Right lobe of liver (tissue), 4 donors: ENCODE measurements around the gene CBR1.

Experiments used
- CTCF ChIP-seq, 4 donors: fragments of 200-600 bp in 3 of 4; fragments of 450-650 bp in 1 of 4; IDR thresholded peaks; one replicate each; pipeline versions ENCODE4 v1.5.1 to v1.8.0; 2016 to 2022; ENCODE audit warnings: antibody characterized with exemption in 4 of 4, mild to moderate bottlenecking in 2 of 4
- POLR2A ChIP-seq: fragments of 450-650 bp; IDR thresholded peaks from one replicate; pipeline ENCODE4 v1.6.1; 2017; ENCODE audit warnings: antibody characterized with exemption, mild to moderate bottlenecking
- donor health status: DM: no; HTN: no; CAD: no.
- donor health status: DM: no; HTN: no; CAD: no.
- donor health status: DM: no; HTN: yes; CAD: no.

- no peak for TF ChIP-seq CTCF (IDR thresholded peaks at IDR 0.05)
- TF ChIP-seq POLR2A, result no peak
These were observed 8.4 kb upstream of the CBR1 start for GRCh38 chr21:36061445-36061844.
